HCT116 (cell line): Measurements from ENCODE around the gene HADH. TPM values are rescaled to one million over a fixed set of nuclear protein-coding genes. Genes with fewer than 3 reads are reported as not detected.
A peak's percentile ranks its signal among the peaks of the same experiment; 100 is the strongest.

Experiments used
- ATAC-seq: fragments of 200-7000 bp; cut with Tn5 transposase; 2 replicates; pipeline ENCODE4 v1.9.1; 2020; ENCODE audit warnings: mild to moderate bottlenecking, moderate library complexity
- BruUV-seq: library from RNA; stranded (reverse); fragments of 400-500 nt; replicated peaks from 2 replicates; lab custom pipeline; 2021; lab: Mats Ljungman, UMichigan
- CTCF ChIA-PET: fragments of 300-600 bp; sonication (Branson Sonifier 250); formaldehyde crosslinking; loops from one replicate; lab custom pipeline; 2021; ENCODE audit warnings: antibody characterized with exemption; lab: Charles Lee
- POLR2A ChIA-PET: fragments of 300-600, 350-600 bp; sonication (Branson Sonifier 250); formaldehyde crosslinking; loops from one replicate; lab custom pipeline; 2021; ENCODE audit warnings: antibody characterized with exemption; lab: Charles Lee
- RAD21 ChIA-PET, 2 experiments: fragments of 300-600 bp; sonication (Branson Sonifier 250); formaldehyde crosslinking; loops; one replicate each; lab custom pipeline; 2023; ENCODE audit warnings: low total read pairs in 2 of 2; ENCODE audit not compliant: uncharacterized antibody in 2 of 2, unreplicated experiment in 2 of 2, low non-redundant PET in 1 of 2; lab: Charles Lee
- DNase-seq: peaks from one replicate; pipeline ENCODE4 v3.0.0-alpha.2; 2010; ENCODE audit warnings: low read depth, low spot score
- H2AFZ ChIP-seq: fragments of 200-600 bp; shearing (Covaris generic), sonication (generic); 2 replicates; pipeline ENCODE4 v1.6.1; 2017; ENCODE audit warnings: low read depth, mixed run types, mixed read lengths, antibody characterized with exemption, low read length; ENCODE audit not compliant: poor library complexity, severe bottlenecking
- H3K27ac ChIP-seq: 2 replicates; pipeline ENCODE4 v1.5.1; 2012; ENCODE audit warnings: low read depth, low read length
- H3K27me3 ChIP-seq: fragments of 200-600 bp; sonication (generic); 2 replicates; pipeline ENCODE4 v1.6.1; 2016; ENCODE audit warnings: mixed run types, low read length, mixed read lengths; ENCODE audit not compliant: insufficient read depth
- H3K36me3 ChIP-seq, 2 experiments: fragments of 200-500 bp in 1 of 2; fragments of 200-600 bp in 1 of 2; sonication (Bioruptor generic) in 1 of 2; sonication (generic) in 1 of 2; 2 replicates each; pipeline versions ENCODE4 v1.5.1 to v1.6.1; 2014 to 2016; ENCODE audit warnings: low read length in 2 of 2, inconsistent platforms in 1 of 2, mixed read lengths in 1 of 2, mixed run types in 1 of 2; ENCODE audit not compliant: insufficient read depth in 2 of 2, control insufficient read depth in 1 of 2
- H3K4me1 ChIP-seq, 2 experiments: fragments of 200-600 bp in 1 of 2; sonication (generic) in 1 of 2; 2 replicates each; pipeline versions ENCODE4 v1.5.1 to v1.6.1; 2012 to 2017; ENCODE audit warnings: low read length in 2 of 2, inconsistent platforms in 1 of 2, mild to moderate bottlenecking in 1 of 2, mixed read lengths in 1 of 2, mixed run types in 1 of 2, moderate library complexity in 1 of 2; ENCODE audit not compliant: insufficient read depth in 2 of 2, control insufficient read depth in 1 of 2
- H3K4me2 ChIP-seq: fragments of 200-600 bp; sonication (generic); 2 replicates; pipeline ENCODE4 v1.6.1; 2017; ENCODE audit warnings: mixed run types, low read length, mixed read lengths
- H3K4me3 ChIP-seq, 2 experiments: fragments of 200-600 bp in 1 of 2; sonication (generic) in 1 of 2; replicated peaks in 1 of 2; 2 replicates each; pipeline ENCODE4 v1.5.1; 2011 to 2016; ENCODE audit warnings: low read length in 2 of 2, control low read depth in 1 of 2, low read depth in 1 of 2, mild to moderate bottlenecking in 1 of 2, mixed read lengths in 1 of 2, mixed run types in 1 of 2
- H3K79me2 ChIP-seq: fragments of 200-600 bp; sonication (generic); 2 replicates; pipeline ENCODE4 v1.6.1; 2017; ENCODE audit warnings: mild to moderate bottlenecking, mixed run types, low read length, moderate library complexity, mixed read lengths; ENCODE audit not compliant: insufficient read depth
- H3K9ac ChIP-seq: fragments of 200-600 bp; sonication (generic); 2 replicates; pipeline ENCODE4 v1.6.1; 2016; ENCODE audit warnings: low read length, mixed read lengths
- H3K9me2 ChIP-seq: fragments of 200-600 bp; sonication (generic), shearing (Covaris generic); 2 replicates; pipeline ENCODE4 v1.6.1; 2017; ENCODE audit warnings: mixed run types, mild to moderate bottlenecking, moderate library complexity; ENCODE audit not compliant: insufficient read depth
- H3K9me3 ChIP-seq, 2 experiments: fragments of 200-500 bp in 1 of 2; fragments of 200-600 bp in 1 of 2; sonication (Bioruptor generic) in 1 of 2; sonication (generic) in 1 of 2; 2 replicates each; pipeline ENCODE4 v1.6.1; 2014 to 2017; ENCODE audit warnings: low read length in 2 of 2, mixed read lengths in 2 of 2, inconsistent platforms in 1 of 2, low read depth in 1 of 2, mild to moderate bottlenecking in 1 of 2, mixed run types in 1 of 2, moderate library complexity in 1 of 2; ENCODE audit not compliant: control insufficient read depth in 1 of 2, insufficient read depth in 1 of 2
- H4K20me1 ChIP-seq: fragments of 200-600 bp; sonication (generic), shearing (Covaris generic); 2 replicates; pipeline ENCODE4 v1.6.1; 2017; ENCODE audit warnings: mixed run types, mild to moderate bottlenecking, moderate library complexity; ENCODE audit not compliant: insufficient read depth
- ATF3 ChIP-seq: IDR thresholded peaks from 2 replicates; pipeline ENCODE4 v1.6.1; 2012
- CBX3 ChIP-seq: IDR thresholded peaks from 2 replicates; pipeline ENCODE4 v1.6.1; 2012; ENCODE audit warnings: low read depth
- CEBPB ChIP-seq: IDR thresholded peaks from 2 replicates; pipeline ENCODE4 v1.6.1; 2012; ENCODE audit warnings: low read depth
- EGR1 ChIP-seq: IDR thresholded peaks from 2 replicates; pipeline ENCODE4 v1.6.1; 2012; ENCODE audit warnings: low read depth
- ELF1 ChIP-seq: IDR thresholded peaks from 2 replicates; pipeline ENCODE4 v1.6.1; 2012; ENCODE audit warnings: low read depth, borderline replicate concordance
- EZH2 ChIP-seq: fragments of 200-600 bp; sonication (generic); IDR thresholded peaks from 2 replicates; pipeline ENCODE4 v1.6.1; 2017; ENCODE audit warnings: antibody characterized with exemption, mixed run types
- RAD21 ChIP-seq: IDR thresholded peaks from 2 replicates; pipeline ENCODE4 v1.6.1; 2012; ENCODE audit warnings: low read depth, mild to moderate bottlenecking
- SIN3A ChIP-seq: IDR thresholded peaks from 2 replicates; pipeline ENCODE4 v1.6.1; 2012; ENCODE audit warnings: low read depth
- TCF7L2 ChIP-seq: IDR thresholded peaks from 2 replicates; pipeline ENCODE4 v1.7.0; 2011; ENCODE audit warnings: borderline replicate concordance, inconsistent platforms; ENCODE audit not compliant: insufficient read depth, insufficient read length; ENCODE audit errors: extremely low read depth
- YY1 ChIP-seq: IDR thresholded peaks from 2 replicates; pipeline ENCODE4 v1.6.1; 2011; ENCODE audit warnings: low read length, low read depth, moderate library complexity, mild to moderate bottlenecking; ENCODE audit not compliant: insufficient replicate concordance; ENCODE audit errors: extremely low read depth
- ZNF274 ChIP-seq: fragments of 200-500 bp; sonication (Bioruptor generic); IDR thresholded peaks from 2 replicates; pipeline ENCODE4 v1.6.1; 2014; ENCODE audit warnings: mild to moderate bottlenecking, low read depth, low read length, inconsistent platforms
- intact Hi-C: fragments of 100-400 bp; cut with micrococcal nuclease; formaldehyde crosslinking; loops from 2 replicates; pipeline ENCODE4 v1.10.0; 2022
- total RNA-seq: library from RNA; stranded (reverse); gene quantifications from one replicate; pipeline ENCODE4 v1.2.1, GENCODE V29; 2021; ENCODE audit not compliant: unreplicated experiment

Gene HADH
- total RNA-seq, 1 experiment from 2014 or later, result 30.2 TPM

GRCh38 chr4:108037884-108038283 lies 48.2 kb downstream of the HADH start:
- ChIA-PET RAD21 (interaction anchor here in 1 of 2 experiments (0.6 kb wide), 1 partner anchor 20 kb away, joined by 3 read pairs; no protein-coding TSS in a partner anchor), POLR2A (interaction anchor here (0.7 to 0.9 kb wide), 2 partner anchors 21 to 394 kb away, joined by 3 to 4 read pairs; no protein-coding TSS in a partner anchor), CTCF (interaction anchor here (0.7 kb wide), 1 partner anchor 771 kb away, joined by 4 read pairs; no protein-coding TSS in a partner anchor)
- Histone ChIP-seq H3K36me3 (0 out of 4 replicates have a peak, but pooled peaks cover 0 to 4% of the 10 kb centered on the region in 2 experiments), H3K9me3 (no peaks in the 10 kb centered on the region), H3K4me1 (no peaks in the 10 kb centered on the region), H3K9me2 (no peaks in the 10 kb centered on the region), H3K27me3 (no peaks in the 10 kb centered on the region), H3K4me2 (no peak overlapping the region), H2AFZ (no peak overlapping the region), H3K4me3 (no peak overlapping the region), H3K9ac (no peak overlapping the region), H4K20me1 (no peaks in the 10 kb centered on the region), H3K79me2 (no peaks in the 10 kb centered on the region), H3K27ac (no peak overlapping the region)
- no peak for DNase-seq
- no TSS peak for BruUV-seq
- no peak for TF ChIP-seq EZH2
- no peak for TF ChIP-seq SIN3A
- no peak for TF ChIP-seq YY1
- no peak for TF ChIP-seq ELF1
- TF ChIP-seq ZNF274, result no peak
- no peak for TF ChIP-seq ATF3
- TF ChIP-seq CBX3, result no peak
- no peak for TF ChIP-seq TCF7L2
- TF ChIP-seq EGR1, result no peak
- intact Hi-C loops, result no loop called here
- no peak for ATAC-seq

DNA sequence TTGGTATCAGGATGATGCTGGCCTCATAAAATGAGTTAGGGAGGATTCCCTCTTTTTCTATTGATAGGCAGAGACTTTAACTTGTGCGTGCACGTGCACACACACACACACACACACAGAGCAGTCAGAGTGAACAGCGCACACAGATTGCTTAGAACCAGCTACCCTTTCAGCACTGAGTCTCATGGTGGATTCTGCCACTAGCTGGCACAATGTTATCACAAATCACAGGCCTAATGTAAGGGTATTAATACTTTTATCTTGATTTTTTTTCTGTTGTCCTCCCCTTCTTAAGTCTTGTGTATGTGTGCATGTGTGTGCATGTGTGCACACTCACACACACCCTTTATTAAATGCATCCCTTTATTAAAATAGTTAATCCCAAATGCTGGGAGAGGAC lies 53.2 kb downstream of the HADH start:
- ATAC-seq, result no peak
- no peaks in the 10 kb centered on the region for H3K27me3 ChIP-seq
- H3K4me1 ChIP-seq, result peaks cover 3 to 5% of the 10 kb centered on the region in 2 experiments; a peak in 3 of 4 replicates
- H3K9me3 ChIP-seq, result no peaks in the 10 kb centered on the region
- TF ChIP-seq RAD21, result peak; percentile 30
- no peak for TF ChIP-seq CEBPB
- TF ChIP-seq, all 23 proteins: peak for 1
- Histone ChIP-seq H3K36me3 (no peaks in the 10 kb centered on the region), H3K4me3 (no peak overlapping the region), H3K4me2 (no peak overlapping the region), H3K79me2 (no peaks in the 10 kb centered on the region), H3K27ac (no peak overlapping the region), H3K9ac (no peak overlapping the region), H4K20me1 (no peaks in the 10 kb centered on the region), H2AFZ (no peak overlapping the region), H3K9me2 (no peaks in the 10 kb centered on the region)
- intact Hi-C loops, result no loop called here
- no TSS peak for BruUV-seq
- ChIA-PET RAD21 (no interaction called here), CTCF (no interaction called here), POLR2A (no interaction called here)
- DNase-seq, result no peak
